PC-3 (cell line): Measurements from ENCODE around the gene RNF144B.

Experiments
- EZH2 ChIP-seq: fragments of 300-600 bp; sonication (generic); IDR thresholded peaks from one replicate; pipeline ENCODE4 v1.6.1; 2017; ENCODE audit warnings: antibody characterized with exemption, mild to moderate bottlenecking, low read length; ENCODE audit not compliant: unreplicated experiment
- TF ChIP-seq, protein P1 (sequence below): fragments of 300-600 bp; sonication (generic); conservative IDR thresholded peaks from 2 replicates; pipeline ENCODE4 v1.5.1; 2017; ENCODE audit warnings: antibody characterized with exemption, low read depth, mild to moderate bottlenecking, low read length

DNA sequence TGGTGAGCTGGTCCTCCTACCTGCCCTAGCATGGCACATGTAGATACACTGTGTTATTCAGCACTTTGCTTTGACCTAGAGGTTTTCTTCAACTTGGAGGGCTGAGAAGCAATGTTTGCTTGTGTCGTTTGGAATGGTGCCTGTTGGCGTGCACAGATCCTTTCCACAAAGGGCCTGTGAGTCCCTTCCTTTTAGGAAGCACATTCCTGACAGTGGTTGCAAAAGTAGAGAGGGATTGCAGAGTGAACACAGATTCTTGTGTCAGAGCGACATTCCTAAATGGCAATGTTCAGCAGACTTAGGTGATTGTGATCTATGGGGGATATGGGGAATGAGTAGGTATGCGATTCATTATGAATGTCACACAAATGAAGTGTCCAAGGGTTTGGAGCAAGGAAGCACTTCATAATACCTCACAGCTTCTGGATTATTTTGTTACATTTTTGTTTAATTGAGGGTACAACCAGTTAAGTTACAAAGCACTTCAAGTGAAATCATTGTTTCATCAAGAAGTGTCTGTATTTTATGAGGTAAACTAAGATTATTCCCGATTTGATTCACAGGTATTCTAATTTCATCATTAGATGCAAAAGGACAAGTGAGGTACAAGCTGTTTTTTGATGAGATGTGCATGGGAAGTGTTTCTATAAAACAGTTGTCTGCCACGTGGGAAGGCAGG, 713 bp upstream of the RNF144B start:
- TF ChIP-seq, protein P1, sequence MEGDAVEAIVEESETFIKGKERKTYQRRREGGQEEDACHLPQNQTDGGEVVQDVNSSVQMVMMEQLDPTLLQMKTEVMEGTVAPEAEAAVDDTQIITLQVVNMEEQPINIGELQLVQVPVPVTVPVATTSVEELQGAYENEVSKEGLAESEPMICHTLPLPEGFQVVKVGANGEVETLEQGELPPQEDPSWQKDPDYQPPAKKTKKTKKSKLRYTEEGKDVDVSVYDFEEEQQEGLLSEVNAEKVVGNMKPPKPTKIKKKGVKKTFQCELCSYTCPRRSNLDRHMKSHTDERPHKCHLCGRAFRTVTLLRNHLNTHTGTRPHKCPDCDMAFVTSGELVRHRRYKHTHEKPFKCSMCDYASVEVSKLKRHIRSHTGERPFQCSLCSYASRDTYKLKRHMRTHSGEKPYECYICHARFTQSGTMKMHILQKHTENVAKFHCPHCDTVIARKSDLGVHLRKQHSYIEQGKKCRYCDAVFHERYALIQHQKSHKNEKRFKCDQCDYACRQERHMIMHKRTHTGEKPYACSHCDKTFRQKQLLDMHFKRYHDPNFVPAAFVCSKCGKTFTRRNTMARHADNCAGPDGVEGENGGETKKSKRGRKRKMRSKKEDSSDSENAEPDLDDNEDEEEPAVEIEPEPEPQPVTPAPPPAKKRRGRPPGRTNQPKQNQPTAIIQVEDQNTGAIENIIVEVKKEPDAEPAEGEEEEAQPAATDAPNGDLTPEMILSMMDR: no peak
- no peak for TF ChIP-seq EZH2
